Subcutaneous abdominal adipose tissue (tissue), 5 donors: Measurements from ENCODE around the gene RAN.

ENCODE experiments used
- H3K27ac ChIP-seq: one replicate; pipeline ENCODE4 v1.7.0; 2013; ENCODE audit warnings: low read depth, mild to moderate bottlenecking, inconsistent platforms, low read length, moderate library complexity
- H3K27me3 ChIP-seq, 5 donors: one replicate each; pipeline ENCODE4 v1.7.0; 2013; ENCODE audit warnings: low read length in 5 of 5, inconsistent platforms in 1 of 5; ENCODE audit not compliant: control insufficient read depth in 5 of 5, insufficient read depth in 4 of 5
- H3K36me3 ChIP-seq, 5 donors: one replicate each; pipeline ENCODE4 v1.7.0; 2013; ENCODE audit warnings: low read length in 5 of 5; ENCODE audit not compliant: control insufficient read depth in 5 of 5, insufficient read depth in 5 of 5
- H3K4me1 ChIP-seq, 5 donors: one replicate each; pipeline ENCODE4 v1.7.0; 2013; ENCODE audit warnings: low read length in 5 of 5, mild to moderate bottlenecking in 3 of 5, moderate library complexity in 1 of 5; ENCODE audit not compliant: control insufficient read depth in 5 of 5, insufficient read depth in 5 of 5
- H3K4me3 ChIP-seq, 5 donors: one replicate each; pipeline ENCODE4 v1.7.0; 2013; ENCODE audit warnings: low read length in 5 of 5, low read depth in 1 of 5
- H3K9ac ChIP-seq, 5 donors: one replicate each; pipeline ENCODE4 v1.7.0; 2013; ENCODE audit warnings: low read length in 5 of 5, mild to moderate bottlenecking in 4 of 5, moderate library complexity in 3 of 5
- H3K9me3 ChIP-seq, 5 donors: one replicate each; pipeline ENCODE4 v1.7.0; 2013; ENCODE audit warnings: low read length in 5 of 5; ENCODE audit not compliant: control insufficient read depth in 5 of 5
- donor health status: healthy.
- donor health status: healthy.
- donor health status: healthy.
- donor health status: healthy.
- donor health status: healthy.

Gene RAN

DNA sequence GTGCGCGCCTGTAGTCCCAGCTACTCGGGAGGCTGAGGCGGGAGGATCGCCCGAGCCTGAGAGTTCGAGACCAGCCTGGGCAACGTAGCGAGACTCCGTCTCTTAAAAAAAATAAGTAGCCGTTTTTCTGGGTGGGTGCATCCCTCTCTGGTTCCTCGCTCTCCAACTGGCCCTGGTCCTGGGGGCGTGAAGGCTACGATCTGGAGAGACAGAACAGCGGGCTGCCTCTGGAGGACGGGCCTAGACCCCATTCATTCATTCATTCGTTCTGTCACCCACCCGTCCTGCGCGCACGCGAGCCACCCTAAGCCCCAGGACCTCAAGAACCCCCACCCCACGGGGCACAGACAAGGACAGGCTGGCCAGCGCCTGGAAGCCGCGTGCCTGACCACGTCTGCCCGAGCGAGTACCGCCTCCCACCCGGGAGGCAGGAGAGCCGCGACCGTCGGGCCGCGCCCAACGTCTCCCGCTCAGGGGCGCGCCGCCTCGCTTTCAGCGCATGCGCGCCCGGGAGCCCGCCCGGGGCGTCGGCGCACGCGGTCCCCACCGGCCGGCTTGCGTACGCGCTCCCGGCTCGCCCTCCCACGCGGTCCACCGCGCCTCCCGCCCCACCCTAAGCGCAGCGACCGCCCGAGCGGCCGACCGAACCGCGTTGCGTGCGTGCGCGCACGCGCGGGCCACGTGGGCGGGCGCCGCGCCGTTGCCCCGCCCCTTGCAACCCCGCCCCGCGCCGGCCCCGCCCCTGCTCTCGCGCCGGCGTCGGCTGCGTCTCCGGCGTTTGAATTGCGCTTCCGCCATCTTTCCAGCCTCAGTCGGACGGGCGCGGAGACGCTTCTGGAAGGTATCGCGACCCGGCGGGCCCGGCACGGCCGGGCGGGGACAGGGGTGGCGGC, at the start of gene RAN:
RAN (plus strand) TSS at position 781 of the 893 bp plus-strand sequence. CDS start 528 bp downstream, outside the sequence.
- Histone ChIP-seq H3K36me3 (peaks cover 13 to 34% (median 28%) of the 10 kb centered on the region in 5 donors), H3K9me3 (no peaks in the 10 kb centered on the region), H3K4me1 (peaks cover 2 to 28% (median 25%) of the 10 kb centered on the region in 5 donors)

DNA sequence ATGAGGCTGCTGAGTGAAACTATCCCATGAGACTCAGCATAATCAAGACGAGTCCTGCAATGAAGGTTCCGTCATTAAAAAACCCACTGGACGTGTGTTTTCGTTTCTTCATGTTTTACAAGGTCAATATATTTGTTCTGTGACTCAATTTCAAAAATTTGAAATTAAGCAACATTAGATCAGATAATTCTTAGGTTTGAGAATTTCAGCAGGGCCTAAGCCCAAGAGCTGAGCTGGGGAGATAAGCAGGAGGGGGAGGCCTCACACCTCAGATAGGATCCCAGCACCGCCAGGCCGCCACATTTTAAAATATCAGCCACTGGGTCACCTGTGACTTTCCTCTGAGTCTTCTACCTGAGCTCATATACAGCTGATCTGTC, 46.1 kb upstream of the RAN start:
- Histone ChIP-seq H3K9me3 (no peaks in the 10 kb centered on the region), H3K27ac (no peak overlapping the region), H3K4me3 (no peak overlapping the region), H3K36me3 (peaks cover 3 to 28% (median 18%) of the 10 kb centered on the region in 5 donors), H3K27me3 (no peaks in the 10 kb centered on the region), H3K9ac (peak overlapping the region in 1 of 5 donors; percentile 8), H3K4me1 (peaks cover 2 to 16% (median 6%) of the 10 kb centered on the region in 5 donors)

More for the DNA sequence above, at the start of gene RAN:
- Histone ChIP-seq H3K4me3 (peak within 1 kb of the TSS; percentile 69 to 82 (median 75)), H3K27me3 (no peaks in the 10 kb centered on the region), H3K27ac (peak within 1 kb of the TSS; percentile 89), H3K9ac (peak within 1 kb of the TSS; percentile 21 to 84 (median 80))

DNA sequence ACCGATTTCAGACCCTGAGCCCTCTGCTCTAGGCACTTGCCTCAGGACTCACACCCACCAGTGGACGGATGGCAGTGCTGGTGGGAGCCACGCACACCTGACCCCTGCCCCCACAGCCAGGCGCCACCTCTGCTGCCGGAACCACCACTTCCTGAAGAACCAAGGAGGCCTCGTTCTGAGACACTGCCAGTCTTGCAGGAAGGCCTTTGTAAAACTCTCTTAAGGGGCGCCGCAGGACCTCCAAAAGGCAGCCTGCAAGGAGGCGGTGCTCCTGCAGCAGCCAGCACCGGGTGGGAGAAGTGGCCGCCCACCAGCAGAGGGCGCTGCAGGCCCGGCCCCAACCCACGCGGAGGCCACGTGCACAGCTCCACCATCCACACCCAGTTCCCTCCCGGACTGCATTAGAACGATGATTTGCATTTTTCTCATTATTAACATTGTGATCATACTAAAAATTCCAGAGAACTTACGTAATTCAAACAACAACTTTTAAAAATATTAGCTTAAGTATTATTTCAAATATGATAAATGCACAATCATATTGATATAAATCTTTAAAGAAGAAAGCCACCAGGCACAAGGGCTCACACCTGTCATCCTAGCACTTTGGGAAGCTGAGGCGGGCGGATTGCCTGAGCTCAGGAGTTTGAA, 45.6 kb upstream of the RAN start:
- Histone ChIP-seq H3K9ac (peak overlapping the region in 1 of 5 donors; percentile 8), H3K4me1 (peaks cover 2 to 16% (median 6%) of the 10 kb centered on the region in 5 donors), H3K9me3 (no peaks in the 10 kb centered on the region), H3K27ac (no peak overlapping the region), H3K36me3 (peaks cover 3 to 22% (median 13%) of the 10 kb centered on the region in 5 donors), H3K27me3 (no peaks in the 10 kb centered on the region), H3K4me3 (peak overlapping the region in 1 of 5 donors; percentile 24)

DNA sequence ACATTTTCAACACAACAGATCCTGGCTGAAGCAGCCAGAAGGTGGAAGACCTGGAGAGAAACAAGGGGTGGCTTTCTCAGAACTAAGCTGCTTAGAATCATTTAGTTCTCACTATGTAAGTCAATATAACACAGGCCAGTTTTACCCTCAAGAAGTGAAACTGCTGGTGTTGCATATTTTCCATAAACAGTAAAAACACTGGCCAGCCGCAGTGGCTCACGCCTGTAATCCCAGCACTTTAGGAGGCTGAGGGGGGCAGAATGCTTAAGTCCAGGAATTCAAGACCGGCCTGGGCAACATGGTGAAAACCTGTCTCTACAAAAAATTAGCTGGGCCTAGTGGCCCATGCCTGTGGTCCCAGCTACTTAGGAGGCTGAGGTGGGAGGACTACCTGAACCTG, 44.4 kb upstream of the RAN start:
- Histone ChIP-seq H3K9ac (peak overlapping the region in 1 of 5 donors; percentile 48), H3K27ac (no peak overlapping the region)

DNA sequence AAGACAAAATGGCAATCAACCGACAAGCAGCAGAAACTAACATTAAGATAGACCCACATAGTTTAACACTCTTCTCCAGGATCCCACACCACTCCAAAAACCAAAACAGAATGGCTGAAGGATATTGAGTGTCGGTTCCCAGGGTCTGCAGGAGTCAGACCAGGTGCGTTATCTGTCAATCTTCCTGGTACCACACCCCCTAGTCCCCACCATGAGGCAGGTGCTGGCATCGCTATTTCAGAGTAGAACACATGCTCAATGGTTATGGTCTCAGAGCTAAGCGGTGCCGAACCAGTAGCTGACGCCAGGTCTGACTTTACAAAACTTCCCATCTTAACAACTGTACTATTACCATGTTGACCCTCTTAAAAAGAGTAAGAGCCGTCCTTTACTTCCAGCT, 43.0 kb upstream of the RAN start:
- Histone ChIP-seq H3K27ac (no peak overlapping the region), H3K4me3 (no peak overlapping the region), H3K36me3 (peaks cover 0 to 3% (median 0%) of the 10 kb centered on the region in 5 donors), H3K27me3 (no peaks in the 10 kb centered on the region), H3K9ac (no peak overlapping the region), H3K9me3 (no peaks in the 10 kb centered on the region), H3K4me1 (peaks cover 4 to 27% (median 13%) of the 10 kb centered on the region in 5 donors)

More for the DNA sequence above, 44.4 kb upstream of the RAN start:
- Histone ChIP-seq H3K9me3 (no peaks in the 10 kb centered on the region), H3K27me3 (no peaks in the 10 kb centered on the region), H3K36me3 (peaks cover 3 to 14% (median 11%) of the 10 kb centered on the region in 5 donors), H3K4me1 (peaks cover 2 to 17% (median 6%) of the 10 kb centered on the region in 5 donors), H3K4me3 (no peak overlapping the region)

DNA sequence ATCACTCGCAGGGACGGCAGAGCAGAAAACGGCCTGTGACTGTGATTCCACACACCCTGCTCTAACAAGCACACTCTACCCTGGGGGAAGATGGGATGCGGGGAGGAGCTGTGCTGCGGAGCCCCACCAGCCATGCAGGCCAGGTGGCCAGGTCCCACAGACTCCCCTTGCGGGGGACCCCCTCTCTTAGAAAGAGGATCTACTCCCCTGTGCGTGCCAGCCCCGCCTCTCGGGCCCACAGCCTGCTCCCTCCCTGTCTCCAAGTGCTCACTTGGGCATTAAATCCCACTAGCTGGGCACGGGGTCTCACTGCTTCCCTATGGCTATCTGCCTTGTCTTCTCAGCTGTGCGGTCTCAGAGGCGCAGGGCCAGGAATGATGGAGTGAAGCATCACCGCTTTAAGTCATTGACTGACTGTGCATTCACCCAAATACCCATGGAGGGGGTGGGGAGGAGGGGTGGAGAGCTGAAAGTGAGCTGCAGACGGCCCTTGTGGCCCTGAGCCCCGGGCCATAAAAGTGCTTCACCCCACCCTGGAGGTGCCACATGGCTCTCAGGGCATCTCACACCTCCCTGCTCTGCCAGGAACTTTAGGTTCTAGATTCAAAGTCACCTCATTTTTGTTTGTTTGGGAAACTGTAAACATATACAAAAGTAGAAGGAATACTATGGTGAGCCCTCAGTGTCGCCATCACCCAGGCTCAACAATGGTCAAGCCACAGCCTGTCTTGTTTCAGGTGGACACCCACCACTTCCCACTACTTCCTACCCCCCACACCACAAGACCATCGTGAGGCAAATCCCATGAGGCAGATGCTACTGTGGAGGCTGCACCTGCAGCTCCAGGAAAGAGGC, 42.2 kb upstream of the RAN start:
- Histone ChIP-seq H3K9me3 (no peaks in the 10 kb centered on the region), H3K27me3 (no peaks in the 10 kb centered on the region), H3K27ac (no peak overlapping the region), H3K4me3 (no peak overlapping the region), H3K36me3 (peaks cover 0 to 3% (median 0%) of the 10 kb centered on the region in 5 donors), H3K4me1 (peaks cover 4 to 27% (median 13%) of the 10 kb centered on the region in 5 donors), H3K9ac (no peak overlapping the region)

DNA sequence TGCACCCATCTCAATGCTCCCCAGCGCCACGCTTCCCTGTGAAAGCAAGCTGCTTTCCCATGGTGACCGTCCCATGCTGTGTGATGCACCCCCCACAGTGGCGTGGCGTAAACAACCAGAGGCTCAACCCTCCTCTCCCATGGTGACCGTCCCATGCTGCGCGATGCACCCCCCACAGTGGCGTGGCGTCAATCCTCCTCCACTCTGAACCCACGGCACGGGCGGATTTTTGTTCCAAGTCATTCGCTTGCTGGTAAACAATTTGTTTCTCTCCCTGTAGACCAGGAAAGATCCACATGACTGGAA, 41.7 kb upstream of the RAN start:
- peaks cover 0 to 3% (median 0%) of the 10 kb centered on the region in 5 donors for H3K36me3 ChIP-seq
- peaks cover 4 to 27% (median 13%) of the 10 kb centered on the region in 5 donors for H3K4me1 ChIP-seq
- no peak overlapping the region for H3K9ac ChIP-seq
- H3K27me3 ChIP-seq = no peaks in the 10 kb centered on the region
- no peak overlapping the region for H3K4me3 ChIP-seq
- H3K27ac ChIP-seq = no peak overlapping the region
- no peaks in the 10 kb centered on the region for H3K9me3 ChIP-seq

DNA sequence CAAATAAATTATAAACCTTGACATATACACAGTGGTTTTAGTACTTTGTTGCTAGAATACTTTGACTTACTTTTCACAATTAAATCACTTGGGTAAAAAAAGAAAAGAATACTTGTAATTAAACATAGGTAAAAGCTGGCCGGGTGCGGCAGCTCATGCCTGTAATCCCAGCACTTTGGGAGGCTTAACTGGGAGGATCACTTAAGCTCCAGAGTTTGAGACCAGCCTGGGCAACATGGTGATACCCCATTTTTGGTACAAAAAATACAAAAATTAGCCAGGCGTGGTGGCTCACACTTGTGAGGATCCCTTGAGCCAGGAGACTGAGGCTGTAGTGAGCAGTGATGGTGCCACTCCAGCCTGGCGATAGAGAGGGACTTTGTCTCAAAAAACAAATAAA, 40.6 kb upstream of the RAN start:
- H3K4me3 ChIP-seq = no peak overlapping the region
- H3K27ac ChIP-seq = no peak overlapping the region
- peaks cover 4 to 20% (median 11%) of the 10 kb centered on the region in 5 donors for H3K4me1 ChIP-seq
- no peaks in the 10 kb centered on the region for H3K9me3 ChIP-seq
- no peaks in the 10 kb centered on the region for H3K36me3 ChIP-seq
- no peaks in the 10 kb centered on the region for H3K27me3 ChIP-seq
- no peak overlapping the region for H3K9ac ChIP-seq

DNA sequence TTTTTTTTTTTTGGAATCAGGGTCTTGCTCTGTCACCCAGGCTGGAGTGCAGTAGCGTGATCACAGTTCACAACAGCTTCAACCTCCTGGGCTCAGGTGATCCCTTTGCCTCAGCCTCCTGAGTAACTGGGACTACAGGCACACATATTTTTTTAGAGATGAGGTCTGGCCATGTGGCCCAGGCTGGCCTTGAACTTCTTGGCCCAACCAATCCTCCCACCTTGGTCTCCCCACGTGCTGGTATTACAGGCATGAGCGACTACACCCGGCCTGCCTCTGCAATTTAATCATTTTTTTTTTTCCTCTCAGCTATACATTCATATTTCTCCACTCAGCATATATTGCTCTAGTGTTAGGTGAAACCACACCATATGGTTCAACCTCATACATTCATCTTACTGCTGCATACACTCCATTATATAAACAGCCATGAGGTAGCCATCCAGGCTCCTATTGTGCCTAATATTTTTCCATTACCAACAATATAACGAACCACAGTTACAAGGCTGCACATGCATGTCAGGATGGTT, 39.9 kb upstream of the RAN start:
- Histone ChIP-seq H3K27ac (no peak overlapping the region), H3K9me3 (no peaks in the 10 kb centered on the region), H3K27me3 (no peaks in the 10 kb centered on the region), H3K36me3 (no peaks in the 10 kb centered on the region), H3K4me1 (peaks cover 4 to 15% (median 10%) of the 10 kb centered on the region in 5 donors), H3K9ac (no peak overlapping the region), H3K4me3 (no peak overlapping the region)
